ENCODE data around the gene UBE4A. TPM values are rescaled to one million over a fixed set of nuclear protein-coding genes. Genes with fewer than 3 reads are reported as not detected.

The UBE4A gene
- total and polyA plus RNA-seq, 9 of the 15 experiments (the other 6 are each of a cell fraction or from before 2014, with no cell fraction given): 13.5 to 45.2 (median 26.8) TPM

DNA sequence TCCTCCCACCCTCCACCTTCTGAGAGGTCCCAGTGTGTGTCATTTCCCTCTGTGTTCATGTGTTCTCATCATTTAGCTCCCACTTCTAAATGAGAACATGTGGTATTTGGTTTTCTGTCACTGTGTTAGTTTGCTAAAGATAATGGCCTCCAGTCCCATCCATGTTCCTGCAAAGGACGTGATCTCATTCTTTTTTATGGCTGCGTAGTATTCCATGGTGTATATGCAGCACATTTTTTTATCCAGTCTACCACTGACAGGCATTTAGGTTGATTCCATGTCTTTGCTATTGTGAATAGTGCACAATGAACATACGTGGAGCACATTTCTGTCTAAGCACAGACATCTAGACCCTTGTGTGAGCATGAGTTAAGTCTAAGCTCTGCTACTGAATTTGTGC is 49.1 kb upstream of the UBE4A start:
- CTCF ChIA-PET (ENCODE audit: low intra/inter-chr PET ratio): no interaction called here
- in situ Hi-C loops (cut with MboI) (no loop called here), intact Hi-C loops (cut with micrococcal nuclease) (loop anchor here (5.0 kb wide), 1 partner anchor 37 kb away; no protein-coding TSS in a partner anchor)
- POLR2A ChIA-PET: no interaction called here
- Histone ChIP-seq H3K9me1 (ENCODE audit: control insufficient read depth, insufficient read depth, low read length) (no peaks in the 10 kb centered on the region), H3K4me3 (no peak overlapping the region), H4K20me1 (replicated peaks; ENCODE audit: control insufficient read depth, insufficient read depth, low read length) (no peaks in the 10 kb centered on the region), H3K36me3 (ENCODE audit: control insufficient read depth, insufficient read depth, low read length) (no peaks in the 10 kb centered on the region), H3K27me3 (ENCODE audit: control insufficient read depth in 2 of 2, insufficient read depth in 2 of 2, low read length in 2 of 2) (peaks cover 0 to 7% of the 10 kb centered on the region in 2 experiments; a peak in 1 of 5 replicates), H3K9me3 (replicated peaks; ENCODE audit: control insufficient read depth, insufficient read depth, low read depth, low read length) (no peaks in the 10 kb centered on the region), H3K79me2 (ENCODE audit: control insufficient read depth, insufficient read depth, low read length) (no peaks in the 10 kb centered on the region), H3K4me2 (ENCODE audit: insufficient read depth, low read length) (no peak overlapping the region), H2AFZ (ENCODE audit: low read depth, low read length) (no peak overlapping the region), H3K9ac (ENCODE audit: insufficient read depth in 1 of 2, low read depth in 2 of 2, low read length in 2 of 2) (no peak overlapping the region), H3K4me1 (replicated peaks in 1 of 2; ENCODE audit: control insufficient read depth in 2 of 2, insufficient read depth in 2 of 2, low read length in 2 of 2) (peaks cover 0 to 25% of the 10 kb centered on the region in 2 experiments; a peak in 4 of 5 replicates), H3K27ac (ENCODE audit: extremely low read depth, low read depth, low read length) (no peak overlapping the region)
- no peak for FAIRE-seq
- BruUV-seq (replicated peaks): no TSS peak
- TF ChIP-seq, protein P1, sequence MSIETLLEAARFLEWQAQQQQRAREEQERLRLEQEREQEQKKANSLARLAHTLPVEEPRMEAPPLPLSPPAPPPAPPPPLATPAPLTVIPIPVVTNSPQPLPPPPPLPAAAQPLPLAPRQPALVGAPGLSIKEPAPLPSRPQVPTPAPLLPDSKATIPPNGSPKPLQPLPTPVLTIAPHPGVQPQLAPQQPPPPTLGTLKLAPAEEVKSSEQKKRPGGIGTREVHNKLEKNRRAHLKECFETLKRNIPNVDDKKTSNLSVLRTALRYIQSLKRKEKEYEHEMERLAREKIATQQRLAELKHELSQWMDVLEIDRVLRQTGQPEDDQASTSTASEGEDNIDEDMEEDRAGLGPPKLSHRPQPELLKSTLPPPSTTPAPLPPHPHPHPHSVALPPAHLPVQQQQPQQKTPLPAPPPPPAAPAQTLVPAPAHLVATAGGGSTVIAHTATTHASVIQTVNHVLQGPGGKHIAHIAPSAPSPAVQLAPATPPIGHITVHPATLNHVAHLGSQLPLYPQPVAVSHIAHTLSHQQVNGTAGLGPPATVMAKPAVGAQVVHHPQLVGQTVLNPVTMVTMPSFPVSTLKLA (conservative IDR thresholded peaks at IDR 0.05): no peak
- TF ChIP-seq RBM25 (IDR thresholded peaks at IDR 0.05; ENCODE audit: low read depth, low read length, severe bottlenecking) (peak; percentile 50), KDM1A (IDR thresholded peaks at IDR 0.05) (peak; percentile 16 to 26; a peak in 1 of 4 replicates), ZNF146 (CRISPR knock-in tag; IDR thresholded peaks at IDR 0.05; ENCODE audit: unreplicated experiment) (peak; percentile 99), BCOR (IDR thresholded peaks at IDR 0.05) (peak; percentile 47; the same call in 1 of the 2 replicates), GTF2A2 (tag; IDR thresholded peaks at IDR 0.05) (no peak), EP400 (IDR thresholded peaks at IDR 0.05) (no peak)
- no peak for DNase-seq (ENCODE audit: extremely low read depth in 1 of 4, low spot score in 3 of 4)
- ATAC-seq: no peak
- WGBS (ENCODE audit: insufficient coverage, low coverage, missing lambda C conversion rate): 49% methylated on average over 3 of the region's 3 CpGs

All from K562 (cell line).